Gastroesophageal sphincter (tissue), 4 donors: Measurements from ENCODE around the gene WNK2. TPM values are rescaled to one million over a fixed set of nuclear protein-coding genes. Genes with fewer than 3 reads are reported as not detected.
A peak's percentile ranks its signal among the peaks of the same experiment; 100 is the strongest.

Source experiments
- ATAC-seq: fragments of 150-250 bp; one replicate; pipeline ENCODE4 v1.9.1; 2016; ENCODE audit warnings: mild to moderate bottlenecking, moderate library complexity
- H3K27ac ChIP-seq, 4 donors: fragments of 200-600 bp; sonication (generic) in 3 of 4; 1 replicate in 3 of 4; 2 replicates in 1 of 4; pipeline ENCODE4 v1.5.1; 2016 to 2019
- H3K27me3 ChIP-seq: fragments of 200-600 bp; sonication (generic); one replicate; pipeline ENCODE4 v1.5.1; 2019
- H3K36me3 ChIP-seq, 2 donors: fragments of 200-600 bp; sonication (generic); one replicate each; pipeline ENCODE4 v1.5.1; 2019; ENCODE audit warnings: control low read depth in 1 of 2
- H3K4me1 ChIP-seq, 3 donors: fragments of 200-600 bp; sonication (generic); 1 replicate in 2 of 3; 2 replicates in 1 of 3; pipeline ENCODE4 v1.5.1; 2016 to 2019; ENCODE audit warnings: control low read depth in 2 of 3
- H3K4me3 ChIP-seq, 2 donors: fragments of 200-600 bp; sonication (generic); one replicate each; pipeline ENCODE4 v1.5.1; 2019; ENCODE audit warnings: mild to moderate bottlenecking in 1 of 2, moderate library complexity in 1 of 2
- H3K9me3 ChIP-seq, 3 donors: fragments of 200-600 bp; sonication (generic); one replicate each; pipeline ENCODE4 v1.5.1; 2017 to 2019; ENCODE audit warnings: control low read depth in 2 of 3
- CTCF ChIP-seq, 4 experiments: fragments of 200-600 bp in 2 of 4; fragments of 450-650 bp in 2 of 4; sonication (generic) in 1 of 4; IDR thresholded peaks; one replicate each; pipeline ENCODE4 v1.5.1; 2017 to 2019; ENCODE audit warnings: antibody characterized with exemption in 4 of 4, mild to moderate bottlenecking in 2 of 4, moderate library complexity in 2 of 4
- EP300 ChIP-seq: sonication (generic); formaldehyde crosslinking; IDR thresholded peaks from one replicate; pipeline ENCODE4 v1.6.1; 2017; ENCODE audit warnings: antibody characterized with exemption, mild to moderate bottlenecking
- POLR2A ChIP-seq, 2 donors: fragments of 450-650 bp; IDR thresholded peaks; one replicate each; pipeline ENCODE4 v1.6.1; 2017; ENCODE audit warnings: antibody characterized with exemption in 2 of 2, mild to moderate bottlenecking in 2 of 2, moderate library complexity in 1 of 2
- POLR2AphosphoS5 ChIP-seq: sonication (generic); formaldehyde crosslinking; IDR thresholded peaks from one replicate; pipeline ENCODE4 v1.6.1; 2017; ENCODE audit warnings: antibody characterized with exemption
- WGBS, 2 donors: methylation state at CpG; one replicate each; pipeline ENCODE4 v1.1.5; 2018; ENCODE audit warnings: low coverage in 1 of 2; 5-methylcytosine and 5-hydroxymethylcytosine counted together
- total RNA-seq, 4 donors: library from RNA; depleted of rRNA; stranded (reverse); fragments of >200 nt; gene quantifications; one replicate each; pipeline ENCODE4 v1.1.0, GENCODE V29; 2016

Gene WNK2
- total RNA-seq, 4 donors from 2014 or later: 26.8 to 104 (median 48.6) TPM

GRCh38 chr9:93210974-93211653 lies 27.2 kb downstream of the WNK2 start:
- Histone ChIP-seq H3K4me3 (no peak overlapping the region), H3K9me3 (peaks cover 0 to 5% (median 0%) of the 10 kb centered on the region in 3 donors), H3K4me1 (peaks cover 0 to 61% (median 24%) of the 10 kb centered on the region in 3 donors), H3K27me3 (no peaks in the 10 kb centered on the region), H3K27ac (peak overlapping the region in 2 of 4 donors; percentile 56 to 83), H3K36me3 (no peaks in the 10 kb centered on the region)
- no peak for TF ChIP-seq POLR2A (IDR thresholded peaks at IDR 0.05)
- no peak for TF ChIP-seq CTCF (IDR thresholded peaks at IDR 0.05)
- TF ChIP-seq EP300: no peak
- TF ChIP-seq POLR2AphosphoS5: no peak
- ATAC-seq: no peak

GRCh38 chr9:93211654-93212001 lies 27.7 kb downstream of the WNK2 start:
- ATAC-seq: no peak
- Histone ChIP-seq H3K27me3 (no peaks in the 10 kb centered on the region), H3K4me1 (peaks cover 0 to 56% (median 19%) of the 10 kb centered on the region in 3 donors), H3K27ac (peak overlapping the region in 2 of 4 donors; percentile 56 to 64), H3K36me3 (no peaks in the 10 kb centered on the region), H3K4me3 (no peak overlapping the region), H3K9me3 (peaks cover 0 to 5% (median 0%) of the 10 kb centered on the region in 3 donors)
- 93 to 100% methylated on average over 3 of the region's 3 CpGs for WGBS, 2 donors
- TF ChIP-seq POLR2AphosphoS5: no peak
- no peak for TF ChIP-seq POLR2A (IDR thresholded peaks at IDR 0.05)
- TF ChIP-seq CTCF (IDR thresholded peaks at IDR 0.05): no peak
- no peak for TF ChIP-seq EP300

GRCh38 chr9:93212409-93212808 lies 28.5 kb downstream of the WNK2 start:
- peak overlapping the region in 3 of 4 donors; percentile 40 to 64 (median 58) for H3K27ac ChIP-seq
- no CpG with 5 or more reads among the region's 5 CpGs for WGBS, 2 donors
- H3K4me1 ChIP-seq: peaks cover 0 to 51% (median 11%) of the 10 kb centered on the region in 3 donors
- TF ChIP-seq CTCF (IDR thresholded peaks at IDR 0.05) (no peak), POLR2A (IDR thresholded peaks at IDR 0.05) (no peak), POLR2AphosphoS5 (no peak)
- H3K36me3 ChIP-seq: no peaks in the 10 kb centered on the region
- H3K4me3 ChIP-seq: no peak overlapping the region
- peaks cover 0 to 5% (median 0%) of the 10 kb centered on the region in 3 donors for H3K9me3 ChIP-seq
- no peaks in the 10 kb centered on the region for H3K27me3 ChIP-seq
- no peak for ATAC-seq

GRCh38 chr9:93216073-93216365 lies 32.1 kb downstream of the WNK2 start:
- H3K4me3 ChIP-seq: no peak overlapping the region
- ATAC-seq: no peak
- WGBS, 2 donors: 71% methylated on average over 1 of the region's 1 CpG; no CpG with 5 or more reads in 1 of the 2 donors
- peaks cover 0 to 59% (median 5%) of the 10 kb centered on the region in 3 donors for H3K4me1 ChIP-seq
- TF ChIP-seq POLR2A (IDR thresholded peaks at IDR 0.05) (no peak), EP300 (no peak), POLR2AphosphoS5 (no peak), CTCF (IDR thresholded peaks at IDR 0.05) (no peak)
- no peaks in the 10 kb centered on the region for H3K27me3 ChIP-seq
- peaks cover 0 to 5% (median 0%) of the 10 kb centered on the region in 3 donors for H3K9me3 ChIP-seq
- no peak overlapping the region for H3K27ac ChIP-seq
- no peaks in the 10 kb centered on the region for H3K36me3 ChIP-seq

- ATAC-seq: no peak
- TF ChIP-seq POLR2AphosphoS5 (no peak), EP300 (no peak), CTCF (IDR thresholded peaks at IDR 0.05) (no peak), POLR2A (IDR thresholded peaks at IDR 0.05) (no peak)
Observed at GRCh38 chr9:93217706-93218105, 33.8 kb downstream of the WNK2 start.

More at GRCh38 chr9:93217706-93218105, 33.8 kb downstream of the WNK2 start:
- Histone ChIP-seq H3K27ac (peak overlapping the region in 3 of 4 donors; percentile 25 to 52 (median 39)), H3K4me3 (no peak overlapping the region), H3K36me3 (no peaks in the 10 kb centered on the region), H3K4me1 (peaks cover 0 to 61% (median 5%) of the 10 kb centered on the region in 3 donors), H3K9me3 (peaks cover 0 to 5% (median 0%) of the 10 kb centered on the region in 3 donors), H3K27me3 (no peaks in the 10 kb centered on the region)
- 100% methylated on average over 2 of the region's 5 CpGs; no CpG with 5 or more reads in 1 of the 2 donors for WGBS, 2 donors
